HL-60 (cell line): ENCODE results near the gene ZNF106.

Source experiments
- CTCF ChIP-seq: IDR thresholded peaks from one replicate; pipeline ENCODE4 v1.5.1; 2011; ENCODE audit warnings: low read length, control low read depth, inconsistent platforms; ENCODE audit not compliant: insufficient read depth
- GABPA ChIP-seq: IDR thresholded peaks from 2 replicates; pipeline ENCODE4 v1.6.1; 2012; ENCODE audit warnings: low read depth
- POLR2AphosphoS5 ChIP-seq: IDR thresholded peaks from 2 replicates; pipeline ENCODE4 v1.6.1; 2012; ENCODE audit warnings: low read depth
- TF ChIP-seq, protein P1 (sequence below): IDR thresholded peaks from 2 replicates; pipeline ENCODE4 v1.6.1; 2012; ENCODE audit warnings: low read depth; ENCODE audit not compliant: insufficient replicate concordance

DNA sequence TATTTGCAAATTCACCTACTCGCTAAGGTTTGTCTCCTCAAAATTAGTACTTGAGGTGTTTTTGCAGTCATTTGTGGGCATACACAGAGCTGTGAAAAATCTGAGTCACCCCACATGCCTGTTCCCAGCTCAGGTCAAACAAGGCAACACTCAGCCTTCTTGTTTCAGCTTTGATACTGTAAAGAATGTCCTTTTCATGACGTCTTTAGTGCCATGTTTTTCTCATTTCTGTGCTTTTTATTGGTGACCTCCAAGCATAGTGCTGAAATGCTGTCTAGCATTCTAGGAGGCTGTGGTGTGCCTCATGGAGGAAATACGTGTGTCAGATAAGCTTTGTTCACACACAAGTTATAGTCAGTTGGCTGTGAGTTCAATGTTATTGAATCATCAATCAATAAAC lies 122.8 kb downstream of the ZNF106 start:
- TF ChIP-seq POLR2AphosphoS5 = no peak
- TF ChIP-seq CTCF = no peak
- TF ChIP-seq GABPA = no peak
- TF ChIP-seq, protein P1, sequence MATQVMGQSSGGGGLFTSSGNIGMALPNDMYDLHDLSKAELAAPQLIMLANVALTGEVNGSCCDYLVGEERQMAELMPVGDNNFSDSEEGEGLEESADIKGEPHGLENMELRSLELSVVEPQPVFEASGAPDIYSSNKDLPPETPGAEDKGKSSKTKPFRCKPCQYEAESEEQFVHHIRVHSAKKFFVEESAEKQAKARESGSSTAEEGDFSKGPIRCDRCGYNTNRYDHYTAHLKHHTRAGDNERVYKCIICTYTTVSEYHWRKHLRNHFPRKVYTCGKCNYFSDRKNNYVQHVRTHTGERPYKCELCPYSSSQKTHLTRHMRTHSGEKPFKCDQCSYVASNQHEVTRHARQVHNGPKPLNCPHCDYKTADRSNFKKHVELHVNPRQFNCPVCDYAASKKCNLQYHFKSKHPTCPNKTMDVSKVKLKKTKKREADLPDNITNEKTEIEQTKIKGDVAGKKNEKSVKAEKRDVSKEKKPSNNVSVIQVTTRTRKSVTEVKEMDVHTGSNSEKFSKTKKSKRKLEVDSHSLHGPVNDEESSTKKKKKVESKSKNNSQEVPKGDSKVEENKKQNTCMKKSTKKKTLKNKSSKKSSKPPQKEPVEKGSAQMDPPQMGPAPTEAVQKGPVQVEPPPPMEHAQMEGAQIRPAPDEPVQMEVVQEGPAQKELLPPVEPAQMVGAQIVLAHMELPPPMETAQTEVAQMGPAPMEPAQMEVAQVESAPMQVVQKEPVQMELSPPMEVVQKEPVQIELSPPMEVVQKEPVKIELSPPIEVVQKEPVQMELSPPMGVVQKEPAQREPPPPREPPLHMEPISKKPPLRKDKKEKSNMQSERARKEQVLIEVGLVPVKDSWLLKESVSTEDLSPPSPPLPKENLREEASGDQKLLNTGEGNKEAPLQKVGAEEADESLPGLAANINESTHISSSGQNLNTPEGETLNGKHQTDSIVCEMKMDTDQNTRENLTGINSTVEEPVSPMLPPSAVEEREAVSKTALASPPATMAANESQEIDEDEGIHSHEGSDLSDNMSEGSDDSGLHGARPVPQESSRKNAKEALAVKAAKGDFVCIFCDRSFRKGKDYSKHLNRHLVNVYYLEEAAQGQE = no peak
